OCI-LY3 (cell line): ENCODE results near the gene SPSB4.

Experiments used
- H2AFZ ChIP-seq: fragments of 200-600, 300-600 bp; shearing (Covaris generic); 2 replicates; pipeline ENCODE4 v1.6.0; 2014; ENCODE audit warnings: antibody characterized with exemption, low read depth, low read length
- H3K27ac ChIP-seq: fragments of 200-600, 300-600 bp; sonication (generic); 2 replicates; pipeline ENCODE4 v1.5.1; 2014; ENCODE audit warnings: mild to moderate bottlenecking, low read length, moderate library complexity, mixed read lengths
- H3K27me3 ChIP-seq: fragments of 200-600, 300-600 bp; sonication (generic); 2 replicates; pipeline ENCODE4 v1.6.1; 2014; ENCODE audit warnings: low read depth, low read length, mixed read lengths
- H3K36me3 ChIP-seq: fragments of 200-600, 300-600 bp; sonication (generic); replicated peaks from 2 replicates; pipeline ENCODE3; 2014; ENCODE audit warnings: low read depth, low read length, mixed read lengths
- H3K4me1 ChIP-seq: fragments of 300-600, 200-600 bp; sonication (generic); 2 replicates; pipeline ENCODE4 v1.6.1; 2014; ENCODE audit warnings: low read length, mixed read lengths
- H3K4me2 ChIP-seq: fragments of 200-600, 300-600 bp; sonication (generic); 2 replicates; pipeline ENCODE4 v1.6.1; 2014; ENCODE audit warnings: low read length, mixed read lengths
- H3K4me3 ChIP-seq: fragments of 300-600, 200-600 bp; sonication (generic); 2 replicates; pipeline ENCODE4 v1.5.1; 2014; ENCODE audit warnings: antibody characterized with exemption, mild to moderate bottlenecking, low read length, moderate library complexity
- H3K79me2 ChIP-seq: fragments of 300-600, 200-600 bp; shearing (Covaris generic); 2 replicates; pipeline ENCODE4 v1.6.1; 2014; ENCODE audit warnings: mild to moderate bottlenecking, low read length, mixed read lengths
- H3K9ac ChIP-seq: fragments of 300-600, 200-600 bp; shearing (Covaris generic); 2 replicates; pipeline ENCODE4 v1.6.0; 2014; ENCODE audit warnings: mild to moderate bottlenecking, low read length, moderate library complexity
- H3K9me3 ChIP-seq: fragments of 200-600, 300-600 bp; shearing (Covaris generic); 2 replicates; pipeline ENCODE4 v1.6.1; 2014; ENCODE audit warnings: low read length, mixed read lengths; ENCODE audit not compliant: insufficient read depth
- H4K20me1 ChIP-seq: fragments of 200-600, 300-600 bp; sonication (generic); 2 replicates; pipeline ENCODE4 v1.6.1; 2016; ENCODE audit warnings: low read length, mixed read lengths; ENCODE audit not compliant: insufficient read depth
- CTCF ChIP-seq: fragments of 200-600, 300-600 bp; sonication (generic); IDR thresholded peaks from 2 replicates; pipeline ENCODE4 v1.5.1; 2014; ENCODE audit warnings: antibody characterized with exemption, low read length, low read depth
- EZH2phosphoT487 ChIP-seq: fragments of 200-600 bp; shearing (Covaris generic); IDR thresholded peaks from 2 replicates; pipeline ENCODE4 v1.6.1; 2018; ENCODE audit warnings: antibody characterized with exemption, mixed run types, low read depth

Gene SPSB4

GRCh38 chr3:141181819-141182218 lies 130.7 kb downstream of the SPSB4 start:
- Histone ChIP-seq H3K9me3 (no peaks in the 10 kb centered on the region), H3K4me2 (no peak overlapping the region), H3K4me1 (no peaks in the 10 kb centered on the region), H4K20me1 (no peaks in the 10 kb centered on the region), H3K9ac (no peak overlapping the region), H3K36me3 (no peaks in the 10 kb centered on the region), H3K79me2 (no peaks in the 10 kb centered on the region), H3K27ac (no peak overlapping the region), H3K27me3 (no peaks in the 10 kb centered on the region; the same call in 1 of the 2 replicates), H2AFZ (no peak overlapping the region), H3K4me3 (no peak overlapping the region)
- TF ChIP-seq EZH2phosphoT487 = no peak
- no peak for TF ChIP-seq CTCF

- Histone ChIP-seq H4K20me1 (no peaks in the 10 kb centered on the region), H3K79me2 (no peaks in the 10 kb centered on the region), H2AFZ (no peak overlapping the region), H3K9me3 (no peaks in the 10 kb centered on the region), H3K36me3 (no peaks in the 10 kb centered on the region), H3K4me3 (no peak overlapping the region), H3K27ac (no peak overlapping the region), H3K4me2 (no peak overlapping the region), H3K27me3 (no peaks in the 10 kb centered on the region; the same call in 1 of the 2 replicates), H3K4me1 (no peaks in the 10 kb centered on the region), H3K9ac (no peak overlapping the region)
- TF ChIP-seq CTCF (no peak), EZH2phosphoT487 (no peak)
Measured at GRCh38 chr3:141183606-141184005, 132.5 kb downstream of the SPSB4 start.

GRCh38 chr3:141184430-141184829 lies 133.3 kb downstream of the SPSB4 start:
- Histone ChIP-seq H3K9me3 (no peaks in the 10 kb centered on the region), H4K20me1 (no peaks in the 10 kb centered on the region), H3K79me2 (no peaks in the 10 kb centered on the region), H3K4me2 (no peak overlapping the region), H3K4me1 (no peaks in the 10 kb centered on the region), H3K36me3 (no peaks in the 10 kb centered on the region), H3K27me3 (no peaks in the 10 kb centered on the region; the same call in 1 of the 2 replicates), H2AFZ (no peak overlapping the region), H3K4me3 (no peak overlapping the region), H3K9ac (no peak overlapping the region), H3K27ac (no peak overlapping the region)
- TF ChIP-seq EZH2phosphoT487 = no peak
- TF ChIP-seq CTCF = no peak

GRCh38 chr3:141191097-141191749 lies 140.1 kb downstream of the SPSB4 start:
- H4K20me1 ChIP-seq = no peaks in the 10 kb centered on the region
- H3K27ac ChIP-seq = no peak overlapping the region
- no peak overlapping the region for H2AFZ ChIP-seq
- no peaks in the 10 kb centered on the region for H3K9me3 ChIP-seq
- TF ChIP-seq CTCF (no peak), EZH2phosphoT487 (no peak)
- H3K36me3 ChIP-seq = no peaks in the 10 kb centered on the region
- no peak overlapping the region for H3K4me2 ChIP-seq
- no peak overlapping the region for H3K9ac ChIP-seq
- no peaks in the 10 kb centered on the region for H3K79me2 ChIP-seq
- no peak overlapping the region for H3K4me3 ChIP-seq
- H3K27me3 ChIP-seq = peaks cover 14% of the 10 kb centered on the region
- peaks cover 9% of the 10 kb centered on the region for H3K4me1 ChIP-seq
